HL-60 (cell line): ENCODE results near the gene FSTL4.

Experiments used
- DNase-seq, 2 experiments: peaks; one replicate each; pipeline ENCODE4 v3.0.0-alpha.2; 2010 to 2020; ENCODE audit warnings: low read depth in 1 of 2, low spot score in 1 of 2
- H3K27ac ChIP-seq: fragments of 250-450 bp; sonication (Bioruptor Pico); replicated peaks from 2 replicates; pipeline ENCODE4 v1.5.1; 2020; ENCODE audit warnings: mild to moderate bottlenecking, moderate library complexity
- H3K27me3 ChIP-seq: fragments of 250-450 bp; sonication (Bioruptor Pico); 2 replicates; pipeline ENCODE4 v1.5.1; 2021; ENCODE audit warnings: mild to moderate bottlenecking, moderate library complexity; ENCODE audit not compliant: insufficient read depth, poor library complexity, severe bottlenecking
- H3K4me3 ChIP-seq: replicated peaks from 2 replicates; pipeline ENCODE4 v1.5.1; 2011; ENCODE audit warnings: mild to moderate bottlenecking, control low read depth, low read length; ENCODE audit not compliant: insufficient read depth
- GABPA ChIP-seq: IDR thresholded peaks from 2 replicates; pipeline ENCODE4 v1.6.1; 2012; ENCODE audit warnings: low read depth
- POLR2AphosphoS5 ChIP-seq: IDR thresholded peaks from 2 replicates; pipeline ENCODE4 v1.6.1; 2012; ENCODE audit warnings: low read depth
- SPI1 ChIP-seq: IDR thresholded peaks from 2 replicates; pipeline ENCODE4 v1.6.1; 2012; ENCODE audit warnings: low read depth, mild to moderate bottlenecking, borderline replicate concordance
- TF ChIP-seq, protein P1 (sequence below): IDR thresholded peaks from 2 replicates; pipeline ENCODE4 v1.6.1; 2012; ENCODE audit warnings: low read depth; ENCODE audit not compliant: insufficient replicate concordance
- TF ChIP-seq, protein P2 (sequence below): IDR thresholded peaks from one replicate; pipeline ENCODE4 v1.5.1; 2011; ENCODE audit warnings: low read length, control low read depth, inconsistent platforms; ENCODE audit not compliant: insufficient read depth

The FSTL4 gene

DNA sequence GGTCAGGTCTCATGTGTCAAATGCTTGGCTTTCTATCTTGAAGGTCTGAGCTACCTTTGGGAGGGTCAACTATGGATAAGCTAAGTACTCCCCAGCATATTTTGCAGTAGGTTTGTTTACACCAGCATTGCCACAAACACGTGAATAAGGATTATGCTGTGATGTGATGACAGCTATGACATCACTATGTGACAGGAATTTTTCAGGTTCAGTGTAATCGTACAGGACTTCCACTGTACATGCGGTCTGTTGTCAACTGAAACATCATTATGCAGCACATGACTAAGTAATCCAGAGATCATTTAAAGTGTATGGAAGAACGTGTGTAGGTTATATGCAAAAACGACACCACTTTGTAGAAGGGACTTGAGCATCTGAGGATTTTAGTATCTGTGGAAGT is 104.0 kb downstream of the FSTL4 start:
- Histone ChIP-seq H3K27ac (no peak overlapping the region), H3K4me3 (no peak overlapping the region), H3K27me3 (no peaks in the 10 kb centered on the region)
- DNase-seq = no peak
- no peak for TF ChIP-seq SPI1
- no peak for TF ChIP-seq GABPA
- TF ChIP-seq, protein P1, sequence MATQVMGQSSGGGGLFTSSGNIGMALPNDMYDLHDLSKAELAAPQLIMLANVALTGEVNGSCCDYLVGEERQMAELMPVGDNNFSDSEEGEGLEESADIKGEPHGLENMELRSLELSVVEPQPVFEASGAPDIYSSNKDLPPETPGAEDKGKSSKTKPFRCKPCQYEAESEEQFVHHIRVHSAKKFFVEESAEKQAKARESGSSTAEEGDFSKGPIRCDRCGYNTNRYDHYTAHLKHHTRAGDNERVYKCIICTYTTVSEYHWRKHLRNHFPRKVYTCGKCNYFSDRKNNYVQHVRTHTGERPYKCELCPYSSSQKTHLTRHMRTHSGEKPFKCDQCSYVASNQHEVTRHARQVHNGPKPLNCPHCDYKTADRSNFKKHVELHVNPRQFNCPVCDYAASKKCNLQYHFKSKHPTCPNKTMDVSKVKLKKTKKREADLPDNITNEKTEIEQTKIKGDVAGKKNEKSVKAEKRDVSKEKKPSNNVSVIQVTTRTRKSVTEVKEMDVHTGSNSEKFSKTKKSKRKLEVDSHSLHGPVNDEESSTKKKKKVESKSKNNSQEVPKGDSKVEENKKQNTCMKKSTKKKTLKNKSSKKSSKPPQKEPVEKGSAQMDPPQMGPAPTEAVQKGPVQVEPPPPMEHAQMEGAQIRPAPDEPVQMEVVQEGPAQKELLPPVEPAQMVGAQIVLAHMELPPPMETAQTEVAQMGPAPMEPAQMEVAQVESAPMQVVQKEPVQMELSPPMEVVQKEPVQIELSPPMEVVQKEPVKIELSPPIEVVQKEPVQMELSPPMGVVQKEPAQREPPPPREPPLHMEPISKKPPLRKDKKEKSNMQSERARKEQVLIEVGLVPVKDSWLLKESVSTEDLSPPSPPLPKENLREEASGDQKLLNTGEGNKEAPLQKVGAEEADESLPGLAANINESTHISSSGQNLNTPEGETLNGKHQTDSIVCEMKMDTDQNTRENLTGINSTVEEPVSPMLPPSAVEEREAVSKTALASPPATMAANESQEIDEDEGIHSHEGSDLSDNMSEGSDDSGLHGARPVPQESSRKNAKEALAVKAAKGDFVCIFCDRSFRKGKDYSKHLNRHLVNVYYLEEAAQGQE = no peak
- TF ChIP-seq, protein P2, sequence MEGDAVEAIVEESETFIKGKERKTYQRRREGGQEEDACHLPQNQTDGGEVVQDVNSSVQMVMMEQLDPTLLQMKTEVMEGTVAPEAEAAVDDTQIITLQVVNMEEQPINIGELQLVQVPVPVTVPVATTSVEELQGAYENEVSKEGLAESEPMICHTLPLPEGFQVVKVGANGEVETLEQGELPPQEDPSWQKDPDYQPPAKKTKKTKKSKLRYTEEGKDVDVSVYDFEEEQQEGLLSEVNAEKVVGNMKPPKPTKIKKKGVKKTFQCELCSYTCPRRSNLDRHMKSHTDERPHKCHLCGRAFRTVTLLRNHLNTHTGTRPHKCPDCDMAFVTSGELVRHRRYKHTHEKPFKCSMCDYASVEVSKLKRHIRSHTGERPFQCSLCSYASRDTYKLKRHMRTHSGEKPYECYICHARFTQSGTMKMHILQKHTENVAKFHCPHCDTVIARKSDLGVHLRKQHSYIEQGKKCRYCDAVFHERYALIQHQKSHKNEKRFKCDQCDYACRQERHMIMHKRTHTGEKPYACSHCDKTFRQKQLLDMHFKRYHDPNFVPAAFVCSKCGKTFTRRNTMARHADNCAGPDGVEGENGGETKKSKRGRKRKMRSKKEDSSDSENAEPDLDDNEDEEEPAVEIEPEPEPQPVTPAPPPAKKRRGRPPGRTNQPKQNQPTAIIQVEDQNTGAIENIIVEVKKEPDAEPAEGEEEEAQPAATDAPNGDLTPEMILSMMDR = no peak
- no peak for TF ChIP-seq POLR2AphosphoS5

DNA sequence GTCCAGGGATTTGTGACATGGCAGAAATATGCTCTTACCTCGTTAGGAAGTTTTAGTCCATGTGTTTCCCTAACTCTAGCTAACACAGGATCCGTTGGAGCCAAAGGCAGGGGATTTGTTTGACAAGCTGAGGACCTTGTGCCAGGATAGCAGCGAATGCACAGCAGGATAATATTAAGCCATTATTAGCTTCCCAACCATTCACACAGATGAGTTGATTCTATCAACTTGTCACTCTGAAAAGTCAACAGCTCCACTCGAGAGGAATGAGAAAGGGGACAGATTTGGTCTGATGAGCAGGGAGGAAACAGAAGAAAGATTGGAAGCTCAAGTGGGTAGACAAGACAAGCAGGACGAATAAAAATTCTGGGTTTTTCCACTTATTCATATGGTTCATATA is 106.2 kb downstream of the FSTL4 start:
- H3K27ac ChIP-seq = no peak overlapping the region
- H3K27me3 ChIP-seq = no peaks in the 10 kb centered on the region
- no peak for DNase-seq
- TF ChIP-seq GABPA (no peak), SPI1 (no peak)
- TF ChIP-seq, protein P1 = no peak
- TF ChIP-seq, protein P2 = no peak
- H3K4me3 ChIP-seq = no peak overlapping the region

DNA sequence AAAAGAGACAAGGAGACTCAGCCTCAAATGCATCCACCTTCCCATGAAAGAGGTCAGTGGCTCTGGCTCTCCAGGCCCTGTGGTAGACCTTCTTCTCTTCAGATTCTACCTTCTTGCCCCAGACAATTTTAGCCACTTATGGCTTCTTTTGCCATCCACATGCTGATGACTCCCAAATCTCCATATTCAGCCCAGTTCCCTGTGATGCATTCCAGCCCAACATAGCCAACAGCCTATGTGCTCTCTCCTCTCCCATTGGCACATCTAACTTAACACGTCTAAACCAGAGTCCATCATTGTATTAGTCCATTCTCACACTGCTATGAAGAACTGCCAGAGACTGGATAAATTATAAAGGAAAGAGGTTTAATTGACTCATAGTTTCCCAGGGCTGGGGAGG is 108.8 kb downstream of the FSTL4 start:
- no peak for DNase-seq
- Histone ChIP-seq H3K4me3 (no peak overlapping the region), H3K27me3 (no peaks in the 10 kb centered on the region), H3K27ac (no peak overlapping the region)
- TF ChIP-seq POLR2AphosphoS5 (no peak), SPI1 (no peak), GABPA (no peak)
- TF ChIP-seq, protein P1 = no peak
- TF ChIP-seq, protein P2 = no peak
